ENCODE measurements around the gene SLC24A3.

GRCh38 chr20:19588241-19588640, 375.8 kb downstream of the SLC24A3 start:
- TF ChIP-seq POLR2A (IDR thresholded peaks at IDR 0.05) (no peak), CTCF (IDR thresholded peaks at IDR 0.05) (no peak), EP300 (IDR thresholded peaks at IDR 0.05) (no peak)

Data from suprapubic skin (tissue), 3 donors.